BLaER1 (cell line): Measurements from ENCODE around the gene IGF2BP1.
A peak's percentile ranks its signal among the peaks of the same experiment; 100 is the strongest.

Experiments used
- H3K27ac ChIP-seq: shearing (Covaris generic); formaldehyde crosslinking; 2 replicates; pipeline ENCODE4 v1.8.1; 2022
- H3K27me3 ChIP-seq: shearing (Covaris generic); formaldehyde crosslinking; 2 replicates; pipeline ENCODE4 v1.8.1; 2022
- H3K36me3 ChIP-seq: shearing (Covaris generic); formaldehyde crosslinking; 2 replicates; pipeline ENCODE4 v1.8.1; 2022
- H3K4me1 ChIP-seq: shearing (Covaris generic); formaldehyde crosslinking; 2 replicates; pipeline ENCODE4 v1.8.1; 2022
- H3K4me2 ChIP-seq: shearing (Covaris generic); formaldehyde crosslinking; 2 replicates; pipeline ENCODE4 v1.8.1; 2022
- H3K4me3 ChIP-seq: shearing (Covaris generic); formaldehyde crosslinking; 2 replicates; pipeline ENCODE4 v1.8.1; 2022
- H3K9ac ChIP-seq: shearing (Covaris generic); formaldehyde crosslinking; 2 replicates; pipeline ENCODE4 v1.8.1; 2022
- H3K9me3 ChIP-seq: shearing (Covaris generic); formaldehyde crosslinking; 2 replicates; pipeline ENCODE4 v1.8.1; 2022
- H4K20me1 ChIP-seq: shearing (Covaris generic); formaldehyde crosslinking; 2 replicates; pipeline ENCODE4 v1.8.1; 2022
- Cebpa-rat ChIP-seq: shearing (Covaris generic); IDR thresholded peaks from 2 replicates; pipeline ENCODE4 v1.8.1; 2022

Gene IGF2BP1

DNA sequence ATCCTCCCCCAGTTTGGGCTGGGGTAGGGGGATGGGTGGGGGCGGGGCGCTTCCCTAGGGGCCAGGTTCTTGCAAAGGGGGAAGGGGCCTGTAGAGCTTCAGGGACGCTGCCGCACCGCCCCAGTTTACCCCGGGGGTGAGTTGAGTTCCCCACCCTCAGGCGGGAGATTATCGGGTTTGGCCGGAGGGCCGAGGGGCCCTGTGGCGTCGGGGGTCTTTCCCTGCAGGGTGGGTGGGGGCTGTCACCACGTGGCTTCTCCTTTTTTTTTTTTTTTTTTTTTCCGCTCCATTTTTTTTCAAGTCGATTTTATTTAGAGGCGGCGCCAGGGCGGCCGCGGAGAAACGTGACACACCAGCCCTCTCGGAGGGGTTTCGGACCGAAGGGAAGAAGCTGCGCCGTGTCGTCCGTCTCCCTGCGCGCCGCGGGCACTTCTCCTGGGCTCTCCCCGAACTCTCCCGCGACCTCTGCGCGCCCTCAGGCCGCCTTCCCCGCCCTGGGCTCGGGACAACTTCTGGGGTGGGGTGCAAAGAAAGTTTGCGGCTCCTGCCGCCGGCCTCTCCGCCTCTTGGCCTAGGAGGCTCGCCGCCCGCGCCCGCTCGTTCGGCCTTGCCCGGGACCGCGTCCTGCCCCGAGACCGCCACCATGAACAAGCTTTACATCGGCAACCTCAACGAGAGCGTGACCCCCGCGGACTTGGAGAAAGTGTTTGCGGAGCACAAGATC is at the start of gene IGF2BP1:
Gene IGF2BP1, plus strand, starts transcription at position 283 of the 724 bp plus-strand sequence. Its CDS starts 361 bp downstream, at position 644.
- Histone ChIP-seq H3K27ac (no peak within 1 kb of the TSS), H3K36me3 (no peaks in the 10 kb centered on the region), H3K9me3 (no peaks in the 10 kb centered on the region), H3K4me1 (no peaks in the 10 kb centered on the region), H4K20me1 (peaks cover 97% of the 10 kb centered on the region), H3K27me3 (peaks cover 98% of the 10 kb centered on the region), H3K4me2 (no peak within 1 kb of the TSS), H3K4me3 (no peak within 1 kb of the TSS), H3K9ac (no peak within 1 kb of the TSS)
- no peak for TF ChIP-seq Cebpa-rat

DNA sequence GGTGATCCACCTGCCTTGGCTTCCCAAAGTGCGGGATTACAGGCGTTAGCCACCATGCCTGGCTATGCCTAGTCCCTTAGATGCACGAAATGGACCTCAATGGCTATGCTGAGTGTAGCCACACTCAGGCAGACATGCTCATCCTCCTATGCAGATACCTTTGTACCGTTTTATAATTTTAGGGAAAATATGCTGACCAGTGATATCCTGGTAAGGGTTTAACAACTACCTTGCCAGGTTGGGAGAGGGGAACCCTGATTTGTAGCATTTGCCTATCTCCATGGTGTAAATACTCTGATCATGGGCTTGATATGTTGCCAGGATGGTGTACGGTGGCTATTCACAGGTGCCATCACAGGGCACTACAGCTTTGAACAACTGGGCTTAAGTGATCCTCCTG is 45.6 kb upstream of the IGF2BP1 start:
- Histone ChIP-seq H3K9ac (no peak overlapping the region), H3K36me3 (no peaks in the 10 kb centered on the region), H3K27me3 (no peaks in the 10 kb centered on the region), H3K9me3 (no peaks in the 10 kb centered on the region), H3K4me2 (no peak overlapping the region), H4K20me1 (no peaks in the 10 kb centered on the region), H3K4me3 (no peak overlapping the region), H3K4me1 (peaks cover 23% of the 10 kb centered on the region), H3K27ac (no peak overlapping the region)
- TF ChIP-seq Cebpa-rat = no peak

DNA sequence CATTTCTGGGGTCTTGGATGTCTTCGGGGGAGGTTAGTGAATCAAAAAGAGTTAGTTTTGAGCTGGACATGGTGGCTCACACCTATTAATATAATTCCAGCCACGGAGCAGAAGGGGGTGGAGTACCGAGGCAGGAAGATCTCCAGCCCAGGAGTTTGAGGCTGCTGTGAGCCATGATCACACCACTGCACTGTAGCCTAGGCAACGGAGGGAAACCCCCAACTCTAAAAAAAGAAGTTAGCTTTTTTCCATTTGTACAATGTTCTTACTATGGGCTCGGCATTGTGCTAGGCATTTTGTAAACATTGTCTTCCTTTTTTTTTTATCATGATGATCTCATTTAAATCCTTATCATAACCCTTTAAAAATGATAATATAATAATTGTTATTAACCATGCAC is 44.3 kb upstream of the IGF2BP1 start:
- Histone ChIP-seq H3K4me3 (no peak overlapping the region), H3K27ac (no peak overlapping the region), H3K4me2 (peak overlapping the region; percentile 59), H3K4me1 (peaks cover 23% of the 10 kb centered on the region), H3K36me3 (no peaks in the 10 kb centered on the region), H3K9me3 (no peaks in the 10 kb centered on the region), H3K9ac (no peak overlapping the region), H3K27me3 (no peaks in the 10 kb centered on the region), H4K20me1 (no peaks in the 10 kb centered on the region)
- no peak for TF ChIP-seq Cebpa-rat

DNA sequence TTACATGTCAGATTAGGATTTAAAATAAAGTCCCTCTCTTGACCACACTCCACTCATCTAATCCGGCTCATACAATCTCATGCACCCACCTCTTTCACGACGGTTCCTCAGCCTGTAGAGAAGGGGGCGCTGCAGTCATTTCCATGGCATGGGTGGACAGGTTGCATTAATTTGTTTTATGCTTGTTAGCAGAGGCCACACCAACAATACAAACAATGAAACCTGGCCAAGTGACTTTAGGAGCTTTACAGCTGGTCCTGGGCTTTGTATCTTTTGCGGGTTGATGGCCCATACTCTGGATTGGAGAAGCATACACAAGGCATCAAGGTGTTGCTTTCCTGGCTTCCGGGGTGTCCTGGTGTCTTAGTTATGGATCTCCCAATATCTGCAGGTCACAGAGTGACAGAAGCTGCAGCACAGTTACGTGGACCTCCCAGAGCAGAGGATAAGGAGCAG is 42.9 kb upstream of the IGF2BP1 start:
- Histone ChIP-seq H3K36me3 (no peaks in the 10 kb centered on the region), H3K9me3 (no peaks in the 10 kb centered on the region), H4K20me1 (no peaks in the 10 kb centered on the region), H3K9ac (no peak overlapping the region), H3K27ac (no peak overlapping the region), H3K4me3 (no peak overlapping the region), H3K4me2 (no peak overlapping the region), H3K27me3 (no peaks in the 10 kb centered on the region), H3K4me1 (peaks cover 23% of the 10 kb centered on the region)
- TF ChIP-seq Cebpa-rat = no peak

DNA sequence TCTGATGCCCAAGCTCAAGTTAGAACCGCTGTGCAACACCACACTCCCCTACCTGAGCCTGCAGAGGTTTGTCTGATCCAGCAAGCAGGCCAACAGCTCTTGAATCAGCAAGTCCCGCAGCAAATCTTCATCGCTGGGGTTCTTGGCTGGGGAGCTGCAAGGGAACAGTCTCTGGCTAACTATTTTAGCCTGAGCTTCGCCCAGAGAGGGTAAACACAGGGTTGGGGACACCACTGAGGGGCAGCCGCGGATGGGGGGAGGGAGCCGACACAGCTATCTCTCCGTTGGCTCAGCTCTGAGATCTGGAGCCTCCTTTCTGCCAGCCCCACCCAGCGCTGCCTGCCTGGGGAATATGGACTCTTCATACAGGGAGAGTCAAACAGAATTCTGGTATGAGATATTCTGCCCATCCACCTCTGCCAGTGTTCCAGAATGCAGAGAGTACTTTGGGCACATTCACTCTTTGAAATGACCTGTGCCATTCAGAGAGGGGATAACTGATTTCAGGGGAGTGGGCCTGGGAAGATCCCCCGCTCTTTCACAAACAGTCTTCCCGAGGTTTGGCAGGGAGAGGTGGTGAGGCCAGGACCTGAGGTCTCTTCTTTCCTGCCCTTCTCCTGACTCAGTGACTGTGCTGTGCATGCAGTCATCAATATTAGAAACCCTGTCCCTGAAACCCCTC is 36.2 kb upstream of the IGF2BP1 start:
- H3K4me3 ChIP-seq = no peak overlapping the region
- H3K9ac ChIP-seq = no peak overlapping the region
- H4K20me1 ChIP-seq = no peaks in the 10 kb centered on the region
- TF ChIP-seq Cebpa-rat = no peak
- H3K36me3 ChIP-seq = no peaks in the 10 kb centered on the region
- H3K9me3 ChIP-seq = no peaks in the 10 kb centered on the region
- H3K27ac ChIP-seq = no peak overlapping the region
- no peak overlapping the region for H3K4me2 ChIP-seq
- H3K27me3 ChIP-seq = 0 out of 2 replicates have a peak, but pooled peaks cover 8% of the 10 kb centered on the region
- no peaks in the 10 kb centered on the region for H3K4me1 ChIP-seq

DNA sequence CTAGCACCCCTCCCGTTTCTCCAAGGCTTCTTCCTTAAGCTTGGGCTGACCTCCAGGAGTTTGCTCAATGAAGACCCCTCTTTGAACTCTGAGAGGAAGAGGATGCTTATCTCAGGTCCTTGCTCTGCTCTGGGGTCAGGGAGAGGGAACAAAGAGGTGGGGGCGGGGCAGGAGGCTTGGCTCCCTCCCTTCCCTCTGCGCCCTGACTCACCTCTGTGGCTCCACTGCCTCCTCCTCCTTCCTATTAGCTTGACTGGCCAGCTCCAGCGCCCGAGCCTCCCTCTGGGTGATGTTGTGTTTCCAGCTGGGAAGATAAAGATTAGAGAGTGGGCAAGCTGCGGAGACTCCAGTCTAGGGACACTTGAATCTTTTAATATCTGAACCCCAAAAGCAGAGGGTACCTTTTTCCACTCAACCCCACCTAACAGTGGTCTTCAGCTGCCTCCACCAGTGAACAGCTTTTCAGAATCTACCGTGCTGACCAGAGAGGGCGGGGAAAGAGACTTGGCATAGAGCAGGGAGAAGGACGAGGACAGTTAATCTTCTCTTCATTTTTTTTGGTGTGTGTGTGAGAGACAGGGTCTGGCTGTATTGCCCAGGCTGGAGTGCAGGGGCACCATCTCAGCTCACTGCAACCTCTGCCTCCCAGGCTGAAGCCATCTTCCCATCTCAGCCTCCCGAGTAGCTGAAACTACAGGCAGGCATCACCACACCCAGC is 35.5 kb upstream of the IGF2BP1 start:
- no peak overlapping the region for H3K4me2 ChIP-seq
- H3K36me3 ChIP-seq = no peaks in the 10 kb centered on the region
- no peaks in the 10 kb centered on the region for H4K20me1 ChIP-seq
- H3K9ac ChIP-seq = no peak overlapping the region
- no peaks in the 10 kb centered on the region for H3K4me1 ChIP-seq
- no peak overlapping the region for H3K27ac ChIP-seq
- H3K27me3 ChIP-seq = 0 out of 2 replicates have a peak, but pooled peaks cover 8% of the 10 kb centered on the region
- H3K9me3 ChIP-seq = no peaks in the 10 kb centered on the region
- H3K4me3 ChIP-seq = no peak overlapping the region
- TF ChIP-seq Cebpa-rat = no peak

DNA sequence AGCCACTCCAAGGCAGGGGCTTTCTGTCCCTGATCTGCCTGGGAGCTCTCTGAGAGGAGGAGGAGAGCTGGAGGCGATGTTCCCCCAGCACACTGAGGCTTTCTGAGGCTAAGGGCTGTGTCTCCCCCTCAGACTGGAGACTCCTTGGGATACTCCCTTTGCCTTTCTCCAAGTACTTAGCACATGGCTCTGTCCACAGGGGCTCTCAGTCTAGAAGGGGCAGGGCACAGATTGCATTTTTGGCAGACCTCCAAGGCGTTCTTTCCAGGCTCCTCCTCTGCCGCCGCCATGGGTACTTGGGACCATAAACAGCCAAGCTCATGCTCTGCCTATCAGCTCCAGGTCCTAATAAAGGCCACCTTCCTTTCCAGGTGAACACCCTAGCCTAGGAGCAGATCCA is 27.0 kb upstream of the IGF2BP1 start:
- Histone ChIP-seq H3K9ac (no peak overlapping the region), H3K4me2 (no peak overlapping the region), H3K4me1 (no peaks in the 10 kb centered on the region), H3K9me3 (no peaks in the 10 kb centered on the region), H3K4me3 (no peak overlapping the region), H3K36me3 (no peaks in the 10 kb centered on the region), H4K20me1 (no peaks in the 10 kb centered on the region), H3K27ac (no peak overlapping the region), H3K27me3 (no peaks in the 10 kb centered on the region)
- TF ChIP-seq Cebpa-rat = no peak

DNA sequence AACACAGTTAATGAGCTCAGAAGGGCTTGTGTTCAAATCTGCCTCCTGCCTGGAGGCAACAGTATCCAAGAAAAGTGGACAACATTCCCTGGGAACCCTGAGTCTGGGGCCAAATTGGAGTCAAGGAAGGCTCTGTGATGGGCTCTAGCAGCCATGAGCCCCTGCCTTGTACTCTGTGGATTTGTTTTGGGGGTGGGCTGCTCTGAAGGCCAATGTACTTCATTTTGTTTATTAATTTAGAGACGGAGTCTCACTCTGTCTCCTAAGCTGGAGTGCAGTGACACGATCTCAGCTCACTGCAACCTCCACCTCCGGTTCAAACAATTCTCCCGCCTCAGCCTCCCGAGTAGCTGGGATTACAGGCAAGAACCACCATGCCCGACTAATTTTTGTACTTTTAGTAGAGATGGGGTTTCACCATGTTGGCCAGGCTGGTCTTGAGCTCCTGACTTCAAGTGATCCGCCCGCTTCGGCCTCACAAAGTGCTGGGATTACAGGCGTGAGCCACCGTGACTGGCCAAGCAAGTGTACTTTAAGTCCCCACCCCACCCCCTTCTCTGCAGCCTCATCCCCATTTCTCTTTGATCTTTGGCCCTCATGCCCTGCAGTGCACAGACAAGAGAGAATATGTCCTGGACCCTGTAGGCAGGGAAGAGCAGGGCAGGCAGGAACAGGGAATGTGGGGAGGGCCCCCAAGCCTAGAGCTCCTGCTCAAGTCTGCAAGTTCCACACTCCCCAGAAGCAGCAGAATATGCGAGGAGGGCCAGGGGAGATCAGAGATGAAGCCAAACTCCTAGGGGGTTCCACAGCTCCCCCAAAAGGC is 26.1 kb upstream of the IGF2BP1 start:
- TF ChIP-seq Cebpa-rat = no peak
- Histone ChIP-seq H4K20me1 (no peaks in the 10 kb centered on the region), H3K4me1 (no peaks in the 10 kb centered on the region), H3K27me3 (no peaks in the 10 kb centered on the region), H3K4me2 (no peak overlapping the region), H3K4me3 (no peak overlapping the region), H3K27ac (no peak overlapping the region), H3K9me3 (no peaks in the 10 kb centered on the region), H3K36me3 (no peaks in the 10 kb centered on the region), H3K9ac (no peak overlapping the region)

DNA sequence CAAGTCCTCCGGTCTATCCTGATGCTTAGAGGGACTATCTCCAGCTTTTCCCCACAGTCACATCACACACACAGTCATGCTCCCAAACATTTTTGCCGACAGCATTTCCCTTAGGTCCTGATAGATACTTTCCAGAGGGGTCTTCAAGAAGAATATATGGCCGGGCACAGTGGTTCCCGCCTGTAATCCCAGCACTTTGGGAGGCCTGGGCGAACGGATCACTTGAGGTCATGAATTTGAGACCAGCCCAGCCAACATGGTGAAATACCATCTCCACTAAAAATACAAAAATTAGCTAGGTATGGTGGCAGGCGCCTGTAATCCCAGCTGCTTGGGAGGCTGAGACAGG is 24.5 kb upstream of the IGF2BP1 start:
- no peaks in the 10 kb centered on the region for H3K9me3 ChIP-seq
- no peak overlapping the region for H3K4me3 ChIP-seq
- no peaks in the 10 kb centered on the region for H3K36me3 ChIP-seq
- no peaks in the 10 kb centered on the region for H3K4me1 ChIP-seq
- TF ChIP-seq Cebpa-rat = no peak
- H4K20me1 ChIP-seq = no peaks in the 10 kb centered on the region
- H3K27ac ChIP-seq = no peak overlapping the region
- H3K4me2 ChIP-seq = no peak overlapping the region
- H3K27me3 ChIP-seq = no peaks in the 10 kb centered on the region
- no peak overlapping the region for H3K9ac ChIP-seq
